Fibroblast of the aortic adventitia (primary cell): ENCODE results near the gene ARPC1A. TPM values are rescaled to one million over a fixed set of nuclear protein-coding genes. Genes with fewer than 3 reads are reported as not detected.
A peak's percentile ranks its signal among the peaks of the same experiment; 100 is the strongest.
"Not testable (repeated sequence)": the region's sequence is repeated elsewhere in the genome, so short reads cannot be mapped to it uniquely, and the experiment has no call there.

Experiments
- DNase-seq: peaks from one replicate; pipeline ENCODE4 v3.0.0-alpha.2; 2010; ENCODE audit warnings: low read depth
- H3K4me3 ChIP-seq: 2 replicates; pipeline ENCODE4 v1.5.1; 2011; ENCODE audit warnings: low read depth, mild to moderate bottlenecking, control low read depth, low read length, moderate library complexity
- CTCF ChIP-seq: IDR thresholded peaks from 2 replicates; pipeline ENCODE4 v1.5.1; 2011; ENCODE audit warnings: mild to moderate bottlenecking, low read length, control low read depth, inconsistent platforms; ENCODE audit not compliant: insufficient read depth
- total RNA-seq: library from RNA; depleted of rRNA; stranded (reverse); fragments of >200 nt; gene quantifications from 2 replicates; pipeline ENCODE4 v1.2.3, GENCODE V29; 2012; ENCODE audit warnings: low replicate concordance

Gene ARPC1A
- total RNA-seq = 85.0 and 253 TPM in 2 replicates

DNA sequence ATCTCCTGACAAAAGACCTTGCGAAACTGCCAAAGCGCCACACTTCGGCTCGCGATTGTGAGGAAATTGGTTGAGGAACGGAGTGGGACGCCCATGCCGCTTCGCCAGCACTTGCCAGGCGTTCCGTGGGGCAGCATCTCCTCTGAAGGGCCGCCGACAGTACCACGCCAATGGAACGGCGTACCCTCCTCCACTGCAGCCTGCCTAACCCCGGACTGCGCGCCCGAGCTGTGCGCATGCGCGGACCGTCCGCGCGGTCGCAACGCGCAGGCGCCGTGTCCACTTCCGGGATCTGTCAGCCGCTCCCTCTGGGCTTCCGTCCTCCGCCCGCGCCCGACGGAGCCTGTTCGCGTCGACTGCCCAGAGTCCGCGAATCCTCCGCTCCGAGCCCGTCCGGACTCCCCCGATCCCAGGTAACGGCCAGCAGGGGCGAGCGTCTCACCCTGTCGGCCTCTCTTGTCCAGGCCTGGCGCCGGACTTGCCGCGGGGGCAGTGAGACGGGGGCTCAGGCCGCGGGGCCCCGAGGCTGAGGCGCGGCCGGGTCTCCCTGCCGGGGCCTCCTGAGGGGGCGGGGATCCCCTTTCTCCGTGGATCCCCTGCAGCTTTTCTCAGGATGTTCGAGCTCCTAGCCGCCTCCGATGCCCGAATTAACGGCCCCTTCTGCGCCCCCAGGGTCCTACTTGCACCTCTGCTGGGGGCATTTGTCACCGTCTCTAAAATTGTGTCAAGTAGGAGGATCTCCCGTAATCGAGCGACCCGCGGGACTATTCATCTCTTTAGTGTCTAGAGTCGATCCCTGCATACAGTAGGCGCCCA is at the start of gene ARPC1A:
TSS of gene ARPC1A (plus strand) at position 307 of the 816 bp plus-strand sequence. CDS start 7,456 bp downstream, outside the sequence.
- peak; percentile 37 for TF ChIP-seq CTCF
- DNase-seq = peak; percentile 90
- peak within 1 kb of the TSS; percentile 99 for H3K4me3 ChIP-seq

GRCh38 chr7:99278180-99278579 is 47.5 kb upstream of the ARPC1A start:
- no peak for TF ChIP-seq CTCF
- H3K4me3 ChIP-seq = no peak overlapping the region
- no peak for DNase-seq

DNA sequence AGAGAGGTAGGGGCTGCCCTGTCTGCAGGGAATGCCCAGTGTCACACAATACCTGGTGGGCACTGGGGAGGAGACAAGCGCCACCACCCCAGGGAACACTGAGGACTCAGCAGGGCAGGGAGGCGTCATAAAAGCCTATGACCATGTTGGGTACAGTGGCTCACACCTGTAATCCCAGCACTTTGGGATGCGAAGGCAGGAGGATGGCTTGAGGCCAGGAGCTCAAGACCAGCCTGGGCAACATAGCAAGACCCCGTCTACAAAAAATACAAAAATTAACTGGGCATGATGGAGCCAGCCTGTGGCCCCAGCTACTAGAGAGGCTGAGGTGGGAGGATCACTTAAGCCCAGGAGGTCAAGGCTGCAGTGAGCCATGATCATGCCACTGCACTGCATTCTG is 41.5 kb upstream of the ARPC1A start:
- not testable (repeated sequence) for DNase-seq, H3K4me3 ChIP-seq

DNA sequence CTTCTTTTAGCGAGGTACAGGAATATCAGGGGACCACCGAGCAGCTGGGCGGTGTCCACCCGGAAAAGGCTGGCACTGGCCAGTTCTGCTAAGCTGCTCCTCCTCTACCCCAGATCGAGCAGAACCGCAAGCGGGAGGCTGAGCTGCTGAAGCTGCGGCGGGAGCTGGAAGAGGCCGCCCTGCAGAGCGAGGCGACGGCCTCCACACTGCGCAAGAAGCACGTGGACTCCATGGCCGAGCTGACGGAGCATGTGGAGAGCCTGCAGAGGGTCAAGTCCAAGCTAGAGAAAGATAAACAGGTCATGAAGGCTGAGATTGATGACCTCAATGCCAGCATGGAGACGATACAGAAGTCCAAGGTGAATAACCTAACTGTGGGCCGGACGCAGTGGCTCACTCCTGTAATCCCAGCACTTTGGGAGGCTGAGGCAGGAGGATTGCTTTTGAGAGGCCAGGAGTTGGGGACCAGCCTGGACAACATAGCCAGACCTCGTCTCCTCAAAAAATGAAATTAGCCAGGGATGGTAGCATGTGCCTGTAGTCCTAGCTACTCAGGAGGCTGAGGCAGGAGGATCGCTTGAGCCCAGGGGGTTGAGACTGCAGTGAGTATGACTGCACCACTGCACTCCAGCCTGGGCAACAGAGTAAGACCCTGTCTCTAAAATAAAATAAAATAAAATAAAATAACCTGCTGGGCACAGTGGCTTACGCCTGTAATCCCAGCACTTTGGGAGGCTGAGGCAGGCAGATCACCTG is 37.7 kb upstream of the ARPC1A start:
- DNase-seq = no peak
- TF ChIP-seq CTCF = no peak
- H3K4me3 ChIP-seq = no peak overlapping the region

GRCh38 chr7:99289185-99289584 is 36.5 kb upstream of the ARPC1A start:
- TF ChIP-seq CTCF = no peak
- no peak overlapping the region for H3K4me3 ChIP-seq
- no peak for DNase-seq

DNA sequence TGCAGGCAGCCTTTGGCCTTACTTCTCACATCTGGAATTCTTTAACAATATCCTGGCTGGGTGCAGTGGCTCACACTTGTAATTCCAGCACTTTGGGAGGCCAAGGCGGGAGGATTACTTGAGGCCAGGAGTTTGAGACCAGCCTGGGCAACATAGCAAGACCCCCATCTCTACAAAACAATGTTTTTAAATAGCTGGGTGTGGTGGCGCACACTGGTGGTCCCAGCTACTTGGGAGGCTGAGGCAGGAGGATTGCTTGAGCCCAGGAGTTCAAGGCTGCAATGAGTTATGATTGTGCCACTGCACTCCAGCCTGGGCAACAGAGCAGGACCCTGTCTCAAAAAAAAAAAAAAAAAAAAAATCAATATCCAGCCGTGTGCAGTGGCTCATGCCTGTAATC is 35.5 kb upstream of the ARPC1A start:
- H3K4me3 ChIP-seq, DNase-seq: not testable (repeated sequence)

DNA sequence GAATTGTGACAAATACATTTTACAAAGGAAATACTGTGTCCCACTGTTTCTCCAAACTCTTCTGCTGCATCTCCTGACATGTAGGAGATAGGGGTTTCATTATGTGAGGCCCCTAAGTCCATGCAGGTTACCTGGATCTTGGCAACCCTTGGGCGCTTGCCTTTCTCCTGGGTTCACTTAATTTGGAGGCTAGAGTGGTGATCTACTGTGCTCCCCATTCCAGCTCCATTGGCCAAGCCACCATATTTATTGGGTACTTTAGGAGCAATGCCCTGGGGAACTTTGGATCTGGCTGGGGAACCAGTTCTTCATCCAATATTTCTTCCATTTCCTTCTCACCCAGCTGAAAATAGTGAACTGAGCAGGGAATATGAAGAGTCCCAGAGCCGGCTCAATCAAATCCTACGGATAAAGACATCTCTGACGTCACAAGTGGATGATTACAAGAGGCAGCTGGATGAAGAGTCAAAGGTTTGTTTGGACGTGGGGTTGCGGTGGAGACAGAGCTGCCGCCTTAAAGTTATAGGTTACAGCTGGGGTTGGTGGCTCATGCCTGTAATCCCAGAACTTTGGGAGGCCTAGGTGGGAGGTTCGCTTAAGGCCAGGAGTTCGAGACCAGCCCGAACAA is 34.6 kb upstream of the ARPC1A start:
- no peak for TF ChIP-seq CTCF
- no peak for DNase-seq
- H3K4me3 ChIP-seq = no peak overlapping the region
